NCI-H1417 treated with DMSO at 0.1 percent for 48 hours (cell line): ENCODE results near the gene SNUPN.
A peak's percentile ranks its signal among the peaks of the same experiment; 100 is the strongest.
"Not testable (repeated sequence)": the region's sequence is repeated elsewhere in the genome, so short reads cannot be mapped to it uniquely, and the experiment has no call there.

Experiments used
- DNase-seq: peaks from one replicate; lab custom pipeline; 2025; lab: John Stamatoyannopoulos, UW

SNUPN gene

DNA sequence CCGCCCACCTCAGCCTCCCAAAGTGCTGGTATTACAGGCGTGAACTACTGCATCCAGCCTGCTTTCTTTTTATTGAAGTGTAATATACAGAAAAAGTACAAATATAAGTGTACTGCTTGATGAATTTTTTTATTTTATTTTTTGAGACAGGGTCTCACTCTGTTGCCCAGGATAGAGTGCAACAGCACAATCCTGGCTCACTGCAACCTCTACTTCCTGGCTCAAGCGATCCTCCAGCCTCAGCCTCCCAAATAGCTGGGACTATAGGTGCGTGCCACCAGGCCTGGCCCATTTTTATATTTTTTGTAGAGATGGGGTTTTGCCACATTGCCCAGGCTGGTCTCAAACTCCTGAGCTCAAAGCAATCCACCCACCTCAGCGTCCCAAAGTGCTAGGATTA lies 42.6 kb downstream of the SNUPN start:
- DNase-seq = not testable (repeated sequence)

GRCh38 chr15:75578948-75579920 lies 46.3 kb downstream of the SNUPN start, which contains the start of gene PTPN9:
TSS of gene PTPN9 (minus strand) at chr15:75579315. CDS start at chr15:75578776, 539 bp downstream.
- DNase-seq = peak; percentile 57

DNA sequence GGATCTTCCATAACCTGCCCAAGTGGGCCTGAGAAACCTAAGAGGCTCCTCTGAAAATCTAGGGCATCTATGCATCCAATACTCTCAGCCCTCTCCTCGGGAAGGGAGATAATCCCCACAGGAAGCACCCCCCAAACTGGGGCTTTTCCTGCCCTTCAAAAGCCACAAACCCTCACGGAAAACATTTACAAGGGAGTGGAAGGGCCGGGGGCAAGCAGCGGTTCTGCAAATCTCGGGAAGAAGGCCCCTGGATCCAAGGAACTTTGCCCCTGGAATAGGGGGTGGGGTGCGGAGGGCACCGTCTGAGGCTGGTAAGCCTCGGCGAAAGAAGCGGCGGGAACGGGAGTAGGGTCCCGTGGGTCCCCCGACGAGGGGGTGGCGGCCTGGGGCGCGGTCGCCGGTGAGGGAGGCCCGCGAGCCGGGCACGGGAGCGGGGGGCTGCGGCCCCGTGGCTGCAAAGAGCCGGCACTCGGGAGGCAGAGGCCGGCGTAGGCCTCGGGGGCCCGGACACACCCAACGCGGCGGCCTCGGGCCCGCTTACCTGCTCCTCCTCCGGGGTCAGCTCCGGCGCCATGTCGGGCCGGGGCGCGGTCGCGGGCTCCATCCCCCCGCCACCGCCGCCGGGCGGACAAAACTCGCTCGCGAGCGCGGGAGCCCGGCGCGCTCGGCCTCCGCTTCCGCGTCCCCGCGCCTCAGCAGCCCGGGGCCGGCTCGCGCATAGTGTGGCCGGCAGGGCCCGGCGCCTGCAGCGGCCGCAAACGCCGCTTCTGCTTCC lies 47.2 kb downstream of the SNUPN start:
- no peak for DNase-seq

GRCh38 chr15:75577401-75578172 lies 47.9 kb downstream of the SNUPN start:
- no peak for DNase-seq

- no peak for DNase-seq
Measured at GRCh38 chr15:75573648-75574384, 51.7 kb downstream of the SNUPN start.

- no peak for DNase-seq
Measured at GRCh38 chr15:75570126-75570845, 55.2 kb downstream of the SNUPN start.

DNA sequence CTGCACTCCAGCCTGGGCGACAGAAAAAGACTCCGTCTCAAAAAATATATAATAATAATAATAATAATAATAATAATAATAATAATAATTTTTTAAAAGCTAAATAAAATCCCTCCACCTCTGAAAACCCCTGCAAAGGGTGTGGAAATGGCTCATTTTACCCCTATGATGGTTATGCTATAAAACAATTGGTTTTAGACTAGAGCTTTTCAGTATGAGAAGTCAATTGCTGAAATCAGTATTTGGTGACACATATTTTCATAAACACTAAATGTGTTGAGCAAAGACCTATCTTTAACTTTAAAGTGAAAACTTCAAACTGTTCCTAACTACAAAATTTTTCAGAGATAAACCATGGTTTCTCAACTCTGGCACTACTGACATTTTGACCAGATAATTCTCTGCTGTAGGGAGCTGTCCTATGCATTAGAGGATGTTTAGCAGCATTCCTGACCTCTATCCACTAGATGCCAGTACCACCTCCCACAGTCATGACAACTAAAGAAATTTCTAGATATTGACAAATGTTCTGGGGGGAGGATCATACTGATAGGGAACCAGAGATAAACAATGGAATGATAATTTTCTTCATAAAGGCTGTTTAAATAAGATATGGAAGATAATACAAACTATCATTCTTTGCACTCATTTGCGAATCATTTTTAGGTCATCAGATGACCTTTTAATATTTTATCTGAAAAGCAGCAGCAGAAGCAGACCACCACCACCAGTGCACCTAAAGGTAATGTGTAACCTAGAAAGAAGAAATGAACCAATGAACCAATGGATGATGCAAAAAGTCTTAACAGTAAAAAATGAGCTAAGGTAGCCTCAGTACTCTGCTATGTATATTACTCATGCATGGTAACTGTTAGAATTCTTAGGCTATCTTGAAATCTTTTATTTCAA lies 60.2 kb downstream of the SNUPN start:
- no peak for DNase-seq

- DNase-seq = no peak
Measured at GRCh38 chr15:75561888-75562287, 63.6 kb downstream of the SNUPN start.

DNA sequence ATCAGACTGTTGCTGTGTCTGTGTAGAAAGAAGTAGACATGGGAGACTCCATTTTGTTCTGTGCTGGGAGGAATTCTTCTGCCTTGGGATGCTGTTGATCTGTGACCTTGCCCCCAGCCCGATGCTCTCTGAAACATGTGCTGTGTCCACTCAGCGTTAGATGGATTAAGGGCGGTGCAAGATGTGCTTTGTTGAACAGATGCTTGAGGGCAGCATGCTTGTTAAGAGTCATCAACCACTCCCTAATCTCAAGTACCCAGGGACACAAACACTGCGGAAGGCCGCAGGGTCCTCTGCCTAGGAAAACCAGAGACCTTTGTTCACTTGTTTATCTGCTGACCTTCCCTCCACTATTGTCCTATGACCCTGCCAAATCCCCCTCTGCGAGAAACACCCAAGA lies 66.2 kb downstream of the SNUPN start:
- not testable (repeated sequence) for DNase-seq

GRCh38 chr15:75558955-75559354 lies 66.6 kb downstream of the SNUPN start:
- DNase-seq = not testable (repeated sequence)

DNA sequence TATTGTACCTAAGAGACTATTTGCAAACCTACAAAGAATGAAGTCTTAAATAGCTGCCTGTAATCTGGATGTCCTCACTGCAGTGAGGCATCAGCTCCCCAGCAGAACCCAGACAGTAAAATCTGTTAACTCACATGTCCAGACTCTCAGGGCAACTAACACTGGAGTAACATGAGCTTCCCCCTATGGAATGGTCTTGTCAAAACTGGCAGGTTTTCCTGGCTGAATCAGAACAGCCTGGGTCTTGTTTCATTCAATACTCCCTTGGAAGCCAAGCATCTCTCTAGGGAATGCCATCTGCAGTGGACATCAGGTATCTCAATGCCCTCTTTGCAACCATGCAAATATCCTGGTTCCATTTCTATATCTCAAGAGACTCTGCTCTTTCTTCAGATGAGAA lies 70.8 kb downstream of the SNUPN start:
- DNase-seq = no peak

- no peak for DNase-seq
Measured at GRCh38 chr15:75553659-75554058, 71.9 kb downstream of the SNUPN start.

- no peak for DNase-seq
Measured at GRCh38 chr15:75551091-75551490, 74.4 kb downstream of the SNUPN start.
